Measurements from ENCODE around the gene BAZ2B. TPM values are rescaled to one million over a fixed set of nuclear protein-coding genes. Genes with fewer than 3 reads are reported as not detected.

BAZ2B gene
- total and polyA plus RNA-seq, 9 of the 15 experiments (the other 6 are each of a cell fraction or from before 2014, with no cell fraction given) = 7.5 to 38.6 (median 19.8) TPM

DNA sequence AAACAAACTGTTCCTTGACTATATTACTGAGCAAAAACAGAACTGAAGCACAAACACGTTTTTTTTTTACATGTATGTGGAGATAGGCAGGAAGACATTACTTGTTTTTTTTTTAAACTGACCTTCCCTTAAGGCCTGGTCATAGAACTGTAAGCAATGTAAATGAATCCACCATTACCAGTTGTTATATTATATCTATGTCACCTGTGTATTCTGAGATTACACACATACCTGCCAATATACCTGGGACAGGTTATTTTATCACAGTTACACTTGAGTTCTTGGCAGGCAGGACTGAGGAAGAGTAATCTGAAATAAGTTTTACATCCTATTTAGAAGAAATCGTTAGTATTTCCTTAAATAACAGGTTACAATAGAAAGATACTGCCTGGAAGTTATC lies 155.3 kb downstream of the BAZ2B start:
- CTCF ChIA-PET (ENCODE audit: low intra/inter-chr PET ratio) = no interaction called here
- Histone ChIP-seq H3K4me1 (replicated peaks in 1 of 2; ENCODE audit: control insufficient read depth in 2 of 2, insufficient read depth in 2 of 2, low read length in 2 of 2) (no peaks in the 10 kb centered on the region; a peak in 1 of 5 replicates), H3K9me1 (ENCODE audit: control insufficient read depth, insufficient read depth, low read length) (no peaks in the 10 kb centered on the region), H3K4me2 (ENCODE audit: insufficient read depth, low read length) (no peak overlapping the region), H3K4me3 (no peak overlapping the region), H2AFZ (ENCODE audit: low read depth, low read length) (no peak overlapping the region), H3K79me2 (ENCODE audit: control insufficient read depth, insufficient read depth, low read length) (no peaks in the 10 kb centered on the region), H3K9me3 (replicated peaks; ENCODE audit: control insufficient read depth, insufficient read depth, low read depth, low read length) (no peaks in the 10 kb centered on the region), H3K27ac (ENCODE audit: extremely low read depth, low read depth, low read length) (no peak overlapping the region), H3K36me3 (ENCODE audit: control insufficient read depth, insufficient read depth, low read length) (no peaks in the 10 kb centered on the region), H4K20me1 (replicated peaks; ENCODE audit: control insufficient read depth, insufficient read depth, low read length) (no peaks in the 10 kb centered on the region), H3K9ac (ENCODE audit: insufficient read depth in 1 of 2, low read depth in 2 of 2, low read length in 2 of 2) (no peak overlapping the region), H3K27me3 (ENCODE audit: control insufficient read depth in 2 of 2, insufficient read depth in 2 of 2, low read length in 2 of 2) (no peaks in the 10 kb centered on the region)
- no peak for DNase-seq (ENCODE audit: extremely low read depth in 1 of 4, low spot score in 3 of 4)
- POLR2A ChIA-PET = no interaction called here
- ATAC-seq = no peak
- no peak for FAIRE-seq
- intact Hi-C loops (cut with micrococcal nuclease) (no loop called here), in situ Hi-C loops (cut with MboI) (no loop called here)
- 5% methylated on average over 2 of the region's 2 CpGs for WGBS (ENCODE audit: insufficient coverage, low coverage, missing lambda C conversion rate)
- BruUV-seq (replicated peaks) = no TSS peak
- no peak for TF ChIP-seq RFX5 (IDR thresholded peaks at IDR 0.05; ENCODE audit: low read depth, low read length)
- TF ChIP-seq, protein P1, sequence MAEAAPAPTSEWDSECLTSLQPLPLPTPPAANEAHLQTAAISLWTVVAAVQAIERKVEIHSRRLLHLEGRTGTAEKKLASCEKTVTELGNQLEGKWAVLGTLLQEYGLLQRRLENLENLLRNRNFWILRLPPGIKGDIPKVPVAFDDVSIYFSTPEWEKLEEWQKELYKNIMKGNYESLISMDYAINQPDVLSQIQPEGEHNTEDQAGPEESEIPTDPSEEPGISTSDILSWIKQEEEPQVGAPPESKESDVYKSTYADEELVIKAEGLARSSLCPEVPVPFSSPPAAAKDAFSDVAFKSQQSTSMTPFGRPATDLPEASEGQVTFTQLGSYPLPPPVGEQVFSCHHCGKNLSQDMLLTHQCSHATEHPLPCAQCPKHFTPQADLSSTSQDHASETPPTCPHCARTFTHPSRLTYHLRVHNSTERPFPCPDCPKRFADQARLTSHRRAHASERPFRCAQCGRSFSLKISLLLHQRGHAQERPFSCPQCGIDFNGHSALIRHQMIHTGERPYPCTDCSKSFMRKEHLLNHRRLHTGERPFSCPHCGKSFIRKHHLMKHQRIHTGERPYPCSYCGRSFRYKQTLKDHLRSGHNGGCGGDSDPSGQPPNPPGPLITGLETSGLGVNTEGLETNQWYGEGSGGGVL (CRISPR knock-in tag; IDR thresholded peaks at IDR 0.05) = no peak
- no peak for TF ChIP-seq IRF2 (CRISPR knock-in tag; IDR thresholded peaks at IDR 0.05)
- TF ChIP-seq RAD21 (CRISPR knock-in tag; conservative IDR thresholded peaks at IDR 0.05 in 1 of 2, IDR thresholded peaks at IDR 0.05 in 1 of 2) = no peak
- TF ChIP-seq KAT7 (CRISPR knock-in tag; IDR thresholded peaks at IDR 0.05; ENCODE audit: borderline replicate concordance) = no peak
- TF ChIP-seq RBM34 (IDR thresholded peaks at IDR 0.05; ENCODE audit: borderline replicate concordance, insufficient read depth, low read length) = no peak
- TF ChIP-seq SNRNP70 (optimal IDR thresholded peaks at IDR 0.05; ENCODE audit: low read depth, low read length) = no peak
- TF ChIP-seq, protein P2, sequence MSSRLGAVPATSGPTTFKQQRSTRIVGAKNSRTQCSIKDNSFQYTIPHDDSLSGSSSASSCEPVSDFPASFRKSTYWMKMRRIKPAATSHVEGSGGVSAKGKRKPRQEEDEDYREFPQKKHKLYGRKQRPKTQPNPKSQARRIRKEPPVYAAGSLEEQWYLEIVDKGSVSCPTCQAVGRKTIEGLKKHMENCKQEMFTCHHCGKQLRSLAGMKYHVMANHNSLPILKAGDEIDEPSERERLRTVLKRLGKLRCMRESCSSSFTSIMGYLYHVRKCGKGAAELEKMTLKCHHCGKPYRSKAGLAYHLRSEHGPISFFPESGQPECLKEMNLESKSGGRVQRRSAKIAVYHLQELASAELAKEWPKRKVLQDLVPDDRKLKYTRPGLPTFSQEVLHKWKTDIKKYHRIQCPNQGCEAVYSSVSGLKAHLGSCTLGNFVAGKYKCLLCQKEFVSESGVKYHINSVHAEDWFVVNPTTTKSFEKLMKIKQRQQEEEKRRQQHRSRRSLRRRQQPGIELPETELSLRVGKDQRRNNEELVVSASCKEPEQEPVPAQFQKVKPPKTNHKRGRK (tag; IDR thresholded peaks at IDR 0.05) = no peak
- TF ChIP-seq, protein P3, sequence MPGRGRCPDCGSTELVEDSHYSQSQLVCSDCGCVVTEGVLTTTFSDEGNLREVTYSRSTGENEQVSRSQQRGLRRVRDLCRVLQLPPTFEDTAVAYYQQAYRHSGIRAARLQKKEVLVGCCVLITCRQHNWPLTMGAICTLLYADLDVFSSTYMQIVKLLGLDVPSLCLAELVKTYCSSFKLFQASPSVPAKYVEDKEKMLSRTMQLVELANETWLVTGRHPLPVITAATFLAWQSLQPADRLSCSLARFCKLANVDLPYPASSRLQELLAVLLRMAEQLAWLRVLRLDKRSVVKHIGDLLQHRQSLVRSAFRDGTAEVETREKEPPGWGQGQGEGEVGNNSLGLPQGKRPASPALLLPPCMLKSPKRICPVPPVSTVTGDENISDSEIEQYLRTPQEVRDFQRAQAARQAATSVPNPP (IDR thresholded peaks at IDR 0.05; ENCODE audit: borderline replicate concordance, insufficient read depth, insufficient read length) = no peak
- no peak for TF ChIP-seq SLC30A9 (CRISPR knock-in tag; IDR thresholded peaks at IDR 0.05)
- TF ChIP-seq, protein P4, sequence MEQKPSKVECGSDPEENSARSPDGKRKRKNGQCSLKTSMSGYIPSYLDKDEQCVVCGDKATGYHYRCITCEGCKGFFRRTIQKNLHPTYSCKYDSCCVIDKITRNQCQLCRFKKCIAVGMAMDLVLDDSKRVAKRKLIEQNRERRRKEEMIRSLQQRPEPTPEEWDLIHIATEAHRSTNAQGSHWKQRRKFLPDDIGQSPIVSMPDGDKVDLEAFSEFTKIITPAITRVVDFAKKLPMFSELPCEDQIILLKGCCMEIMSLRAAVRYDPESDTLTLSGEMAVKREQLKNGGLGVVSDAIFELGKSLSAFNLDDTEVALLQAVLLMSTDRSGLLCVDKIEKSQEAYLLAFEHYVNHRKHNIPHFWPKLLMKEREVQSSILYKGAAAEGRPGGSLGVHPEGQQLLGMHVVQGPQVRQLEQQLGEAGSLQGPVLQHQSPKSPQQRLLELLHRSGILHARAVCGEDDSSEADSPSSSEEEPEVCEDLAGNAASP (IDR thresholded peaks at IDR 0.05) = no peak
- no peak for TF ChIP-seq RBFOX2 (IDR thresholded peaks at IDR 0.05; ENCODE audit: low read depth, low read length)
- no peak for TF ChIP-seq ZBTB1 (CRISPR knock-in tag; IDR thresholded peaks at IDR 0.05; ENCODE audit: borderline replicate concordance, low read depth)
- TF ChIP-seq ZNF3 (CRISPR knock-in tag; IDR thresholded peaks at IDR 0.05) = no peak
- TF ChIP-seq HDGF (IDR thresholded peaks at IDR 0.05) = no peak
- TF ChIP-seq CCAR2 (IDR thresholded peaks at IDR 0.05; ENCODE audit: low read depth, low read length) = no peak
- TF ChIP-seq ZNF311 (CRISPR knock-in tag; IDR thresholded peaks at IDR 0.05) = no peak

All from K562 (cell line).